DMS53 treated with DMSO at 0.1 percent for 48 hours (cell line): ENCODE data around the gene SLC48A1.

Experiments used
- DNase-seq: peaks from one replicate; lab custom pipeline; 2025; ENCODE audit not compliant: unreplicated experiment; lab: John Stamatoyannopoulos, UW

SLC48A1 gene

GRCh38 chr12:47789712-47790489 is 16.9 kb downstream of the SLC48A1 start:
- no peak for DNase-seq

DNA sequence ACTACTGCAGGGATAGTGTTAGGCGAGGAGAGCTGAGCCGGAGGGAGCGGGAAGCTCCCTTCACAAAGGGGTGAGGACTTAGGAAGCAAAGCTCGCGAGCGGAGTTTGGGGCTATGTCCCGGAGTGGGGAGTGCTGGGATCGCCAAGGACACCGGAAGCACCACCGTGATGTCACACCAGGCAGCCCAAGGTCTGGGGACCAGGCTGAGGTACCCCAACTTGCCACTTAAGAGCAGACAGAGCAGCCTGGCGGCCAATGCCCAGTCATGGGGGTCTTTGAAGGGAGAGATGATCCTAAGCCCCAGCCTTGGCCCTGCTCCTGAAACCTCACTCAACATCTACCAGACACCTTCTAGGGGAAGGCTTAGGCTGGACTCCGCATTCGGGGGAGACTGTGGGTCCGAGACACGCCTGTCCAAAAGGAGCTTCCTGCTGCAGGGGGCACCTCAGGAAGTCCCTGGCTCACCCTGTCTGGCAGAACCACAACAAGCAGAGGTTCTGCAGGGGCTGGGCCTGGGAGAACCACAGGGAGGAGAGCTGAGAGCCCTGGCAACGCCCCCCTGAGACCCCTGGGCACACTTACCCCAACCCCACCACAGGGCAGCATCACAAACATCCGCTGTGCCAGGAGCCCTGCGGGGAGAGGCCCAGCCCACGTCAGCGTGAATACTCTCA is 17.8 kb downstream of the SLC48A1 start:
- no peak for DNase-seq

- no peak for DNase-seq
These were observed 18.3 kb downstream of the SLC48A1 start for GRCh38 chr12:47791351-47791746.

- DNase-seq = no peak
These were observed 18.8 kb downstream of the SLC48A1 start for GRCh38 chr12:47791874-47792273.

DNA sequence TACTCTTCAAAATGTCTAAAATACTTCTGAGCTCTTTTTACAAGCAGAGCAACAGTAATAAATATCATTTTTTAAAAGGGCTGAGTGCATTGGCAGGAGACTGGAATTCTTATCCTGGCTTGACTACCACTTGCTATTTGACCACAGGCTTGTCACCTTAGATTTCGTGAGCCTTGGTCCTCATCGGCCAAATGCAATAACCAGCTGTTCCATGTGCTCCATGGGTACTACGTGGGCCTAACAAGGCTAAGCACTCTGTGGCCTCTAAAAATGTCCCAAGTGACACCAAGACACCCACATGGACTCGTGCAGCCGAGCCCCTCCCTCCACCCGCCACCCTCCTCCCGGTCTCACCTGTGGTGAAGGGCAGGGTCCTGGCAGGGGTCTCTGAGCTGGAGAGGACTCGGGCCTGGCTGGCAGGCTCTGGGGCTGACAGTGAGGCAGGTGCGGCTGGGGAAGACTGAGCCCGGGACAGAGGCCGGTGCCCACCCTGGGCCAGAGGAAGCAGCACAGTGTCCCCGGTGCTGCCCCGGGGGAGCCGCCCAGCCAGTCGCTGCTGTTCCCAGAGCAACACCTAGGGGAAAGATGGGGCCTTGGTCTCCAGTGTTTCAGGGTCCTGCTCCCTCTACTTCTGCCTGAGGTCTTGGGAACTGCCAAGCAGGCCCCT is 20.1 kb downstream of the SLC48A1 start:
- DNase-seq = no peak

DNA sequence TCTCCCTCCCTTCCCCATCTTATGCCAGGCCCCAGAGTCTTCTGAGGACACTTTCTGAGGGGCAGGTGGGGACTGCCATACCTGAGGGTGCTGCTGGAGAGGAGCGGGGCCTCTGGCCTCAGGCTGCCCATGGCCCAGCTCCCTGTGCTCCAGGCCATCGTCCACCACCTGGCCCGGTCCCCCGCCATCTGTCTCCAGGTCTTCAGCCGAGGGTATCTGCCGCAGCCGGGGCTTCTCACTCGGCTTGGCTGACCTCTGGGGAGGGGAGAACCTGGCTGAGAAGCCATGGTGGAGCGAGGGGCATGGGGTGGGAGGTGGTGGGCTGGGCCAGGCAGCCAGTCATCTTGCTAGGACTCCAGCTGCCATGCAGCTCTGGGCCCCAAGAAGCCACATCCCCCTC is 21.6 kb downstream of the SLC48A1 start:
- no peak for DNase-seq

GRCh38 chr12:47795121-47795813 is 22.2 kb downstream of the SLC48A1 start:
- no peak for DNase-seq

- DNase-seq = no peak
These were observed 22.9 kb downstream of the SLC48A1 start for GRCh38 chr12:47795814-47796411.

GRCh38 chr12:47797441-47797840 is 24.4 kb downstream of the SLC48A1 start:
- no peak for DNase-seq

DNA sequence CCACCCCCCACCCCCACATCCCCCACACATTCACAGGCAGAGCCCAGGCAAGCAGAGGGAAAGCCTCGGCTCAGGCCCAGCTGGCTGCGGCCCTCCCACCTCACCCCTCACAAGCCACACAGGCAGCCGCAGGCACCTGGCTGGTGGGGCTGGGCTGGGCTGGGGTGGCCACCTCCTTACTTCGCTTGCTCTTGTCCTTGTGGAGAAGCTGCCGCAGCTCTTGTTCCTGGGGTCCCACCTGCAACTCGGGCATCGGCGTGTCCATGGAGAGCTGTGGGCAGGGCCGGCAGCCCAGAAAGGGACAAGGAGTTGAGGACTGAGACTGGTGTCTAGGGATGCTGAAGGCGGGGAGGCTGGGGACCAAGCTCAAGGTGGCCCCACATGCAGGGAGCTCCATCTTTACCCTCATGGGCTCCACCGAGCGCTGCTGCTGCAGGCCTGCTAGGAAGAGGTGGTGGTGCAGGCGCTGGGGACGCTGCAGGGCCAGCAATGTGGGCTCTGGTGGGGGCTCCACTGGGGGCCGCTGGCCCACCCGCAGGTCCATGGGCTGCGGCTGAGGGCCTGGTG is 25.4 kb downstream of the SLC48A1 start:
- DNase-seq = no peak

DNA sequence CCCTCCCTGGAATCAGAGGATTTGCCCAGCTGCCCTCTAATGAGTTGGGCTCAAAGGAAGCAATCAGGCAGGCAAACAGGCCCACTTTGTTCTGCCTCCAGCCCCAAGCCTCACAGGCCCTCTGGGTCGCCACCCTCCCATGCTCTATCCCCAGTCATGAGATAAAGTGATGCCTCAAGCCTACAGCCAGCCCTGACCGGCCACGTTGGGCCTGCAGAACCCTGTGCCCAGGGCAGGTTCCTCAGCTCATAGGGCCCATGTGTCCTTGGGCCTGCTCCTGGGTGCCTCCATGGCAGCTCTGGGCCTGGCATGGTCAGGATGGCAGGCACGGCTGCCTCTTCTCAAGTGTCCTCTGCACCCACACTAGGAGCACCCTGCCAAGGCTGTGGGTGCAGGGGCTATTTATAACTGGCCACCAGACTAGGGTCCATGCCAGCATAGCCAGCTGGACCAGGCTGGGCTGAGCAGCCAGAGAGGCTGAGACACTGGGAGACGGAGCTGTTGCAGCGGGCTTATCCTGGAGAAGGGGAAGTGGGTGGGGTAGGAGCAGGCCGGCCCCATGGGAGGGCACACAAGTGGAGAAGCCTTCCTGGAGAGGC is 26.4 kb downstream of the SLC48A1 start:
- no peak for DNase-seq

DNA sequence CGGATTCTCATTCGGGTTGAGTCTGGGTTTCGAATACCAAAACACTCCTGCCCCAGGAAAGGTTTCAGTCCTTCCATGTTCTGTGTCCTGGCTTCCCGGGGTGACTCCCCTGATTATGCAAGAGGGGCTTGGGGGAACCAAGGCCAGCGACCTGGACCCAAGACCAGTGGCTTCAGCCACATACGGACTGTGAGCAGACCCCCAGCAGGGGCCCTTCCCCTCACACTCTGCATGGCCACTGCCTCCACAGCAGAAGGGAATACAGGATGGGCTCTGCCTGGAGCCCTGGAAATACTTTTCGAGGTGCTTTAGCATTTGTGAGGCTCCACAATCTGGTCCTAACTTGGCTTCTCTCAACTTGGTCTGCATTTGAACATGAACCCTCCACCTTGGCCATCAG is 27.5 kb downstream of the SLC48A1 start:
- no peak for DNase-seq

GRCh38 chr12:47801170-47801903 is 28.3 kb downstream of the SLC48A1 start:
- DNase-seq = no peak

DNA sequence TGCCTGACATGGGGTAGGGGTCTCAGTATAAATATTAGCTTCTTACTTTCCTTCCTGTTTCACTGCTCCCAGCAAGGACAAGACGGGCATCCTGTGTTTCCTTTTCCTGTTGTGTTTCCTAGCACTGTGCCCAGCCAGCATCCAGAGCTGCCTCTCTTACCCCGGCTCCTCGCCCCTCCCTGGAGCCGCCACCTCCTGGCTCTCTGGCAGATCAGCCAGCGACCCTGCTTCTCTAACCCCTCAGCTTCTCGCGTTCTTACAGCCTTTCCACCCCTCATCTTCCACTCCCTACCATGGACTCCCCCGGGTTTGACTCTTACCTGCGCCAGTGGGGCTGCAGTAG is 28.8 kb downstream of the SLC48A1 start:
- DNase-seq = no peak

- DNase-seq = no peak
These were observed 29.3 kb downstream of the SLC48A1 start for GRCh38 chr12:47802312-47802711.

GRCh38 chr12:47803191-47803875 is 30.3 kb downstream of the SLC48A1 start:
- no peak for DNase-seq

- DNase-seq = no peak
These were observed 31.1 kb downstream of the SLC48A1 start for GRCh38 chr12:47804171-47804570.

- no peak for DNase-seq
These were observed 32.4 kb downstream of the SLC48A1 start for GRCh38 chr12:47805417-47805816.

DNA sequence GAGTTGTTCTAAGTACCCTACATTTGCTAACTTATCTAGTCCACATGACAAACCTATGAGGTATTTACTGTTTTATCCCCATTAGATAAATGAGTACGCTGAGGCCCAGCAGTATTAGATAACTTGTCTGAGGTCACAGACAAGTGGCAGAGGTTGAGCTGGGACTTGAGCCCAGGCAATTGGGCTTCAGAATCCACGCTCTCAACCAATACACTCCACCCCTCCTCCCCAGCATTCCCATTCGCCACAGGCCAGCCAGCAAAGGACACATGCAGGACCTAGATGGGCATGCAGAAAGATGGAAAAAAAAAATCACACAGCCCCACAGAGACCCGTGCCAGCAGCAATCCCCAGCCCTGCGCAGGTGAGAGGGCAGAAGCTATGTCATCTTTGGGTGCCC is 34.3 kb downstream of the SLC48A1 start:
- DNase-seq = no peak
